Measurements from ENCODE around the gene ALS2CL.
A peak's percentile ranks its signal among the peaks of the same experiment; 100 is the strongest.
"Not testable (repeated sequence)": the region's sequence is repeated elsewhere in the genome, so short reads cannot be mapped to it uniquely, and the experiment has no call there.

ALS2CL gene

DNA sequence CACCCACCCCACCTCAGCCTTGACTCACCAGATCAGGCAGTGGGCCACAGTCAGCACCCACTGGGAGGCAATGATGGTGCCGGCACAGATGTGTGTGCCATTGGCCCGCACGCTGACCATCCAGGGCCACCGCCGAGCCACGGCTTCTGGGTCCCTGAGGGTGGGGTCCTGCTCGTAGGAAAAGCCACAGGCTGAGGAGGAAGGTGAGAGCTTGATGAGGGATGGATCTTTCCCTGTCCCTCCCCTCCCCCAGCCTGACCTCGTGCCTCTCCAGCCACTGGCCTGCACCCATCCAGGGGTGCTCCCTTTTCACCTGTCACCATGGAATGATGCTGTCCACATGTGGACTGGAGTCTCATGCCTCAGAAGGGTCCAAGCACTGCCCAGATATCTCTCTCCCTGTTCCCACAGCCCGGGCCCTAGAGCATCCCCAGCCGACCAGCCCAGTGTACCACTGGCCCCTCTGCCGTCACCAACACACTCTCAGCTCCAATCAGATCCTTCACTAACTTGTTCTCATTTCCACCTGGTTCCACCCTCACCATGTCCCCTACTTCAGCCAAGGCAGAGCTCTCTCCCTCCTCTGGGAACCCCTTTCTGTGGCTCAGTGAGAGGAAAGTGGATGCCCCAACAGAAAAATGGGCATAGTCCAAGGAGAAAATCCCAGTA, 22.2 kb upstream of the ALS2CL start:
- DNase-seq (ENCODE audit: low read depth in 2 of 2): no peak

DNA sequence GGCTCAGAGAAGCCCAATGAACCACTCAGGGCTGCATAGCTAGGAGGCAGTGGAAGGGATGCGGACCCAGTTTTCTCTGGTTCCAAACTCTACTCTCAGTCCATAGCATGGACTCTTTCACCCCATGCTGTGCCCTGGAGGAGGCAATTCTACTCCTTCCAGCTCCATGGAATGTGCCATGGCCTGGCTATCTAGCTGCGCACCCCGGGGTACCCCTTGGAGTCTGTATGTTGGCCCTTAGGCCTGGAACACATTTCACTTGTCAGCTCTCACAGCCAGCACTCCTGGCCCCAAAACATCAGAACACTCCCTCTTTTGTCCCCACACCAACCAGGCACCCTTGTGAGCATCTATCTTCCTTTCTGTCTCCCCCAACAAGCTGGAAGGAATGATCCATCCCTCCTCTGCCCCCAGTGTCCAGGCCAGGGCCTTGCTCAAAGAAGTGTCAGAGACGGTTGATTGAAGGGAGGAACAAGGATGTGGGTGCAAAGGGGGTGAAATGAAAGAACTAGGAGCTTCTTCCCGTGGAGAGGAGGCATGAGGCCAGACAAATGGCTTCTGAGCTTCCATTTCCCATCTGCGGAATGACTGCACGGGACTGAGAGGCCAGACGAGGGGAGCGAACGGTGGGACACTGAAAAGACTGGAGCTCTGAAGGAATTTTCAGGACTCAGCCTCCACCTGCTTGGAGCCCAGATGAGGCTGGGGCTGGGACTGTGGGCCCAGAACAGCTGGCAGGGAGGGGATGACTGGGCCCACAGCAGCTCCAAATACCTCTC, 21.4 kb upstream of the ALS2CL start:
- DNase-seq (ENCODE audit: low read depth in 2 of 2): no peak

DNA sequence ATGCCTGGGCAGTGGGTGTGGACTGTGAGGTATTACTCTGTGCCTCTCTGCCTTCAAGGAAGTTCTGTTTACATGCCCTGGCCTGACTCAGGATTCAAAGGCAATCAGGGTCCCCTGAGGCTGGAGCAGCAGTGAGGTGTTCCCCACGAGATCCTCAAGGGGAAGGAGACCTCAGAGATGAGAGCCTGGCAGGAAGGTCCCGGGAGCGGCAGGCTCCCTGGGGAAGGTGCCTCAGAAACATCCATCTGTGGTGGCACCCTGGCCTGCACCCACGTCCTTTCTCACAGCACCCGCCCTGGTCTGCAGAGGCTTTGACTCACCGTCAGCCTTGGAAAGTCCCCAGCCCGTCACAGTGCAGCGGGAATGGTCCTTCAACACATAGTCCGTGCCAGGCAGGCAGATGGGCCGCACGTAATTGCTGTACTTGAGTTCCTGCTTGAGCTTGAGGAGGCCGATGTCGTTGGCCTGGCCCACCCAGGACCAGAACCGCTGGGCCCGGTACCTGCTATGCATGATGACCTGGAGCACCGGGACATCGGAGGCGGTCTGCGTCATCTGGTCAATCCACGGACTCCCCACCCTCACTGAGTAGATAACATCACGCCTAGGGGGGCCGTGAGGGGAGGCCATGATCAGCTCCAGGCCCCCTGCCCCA, 20.5 kb upstream of the ALS2CL start:
- no peak for DNase-seq (ENCODE audit: low read depth in 2 of 2)

DNA sequence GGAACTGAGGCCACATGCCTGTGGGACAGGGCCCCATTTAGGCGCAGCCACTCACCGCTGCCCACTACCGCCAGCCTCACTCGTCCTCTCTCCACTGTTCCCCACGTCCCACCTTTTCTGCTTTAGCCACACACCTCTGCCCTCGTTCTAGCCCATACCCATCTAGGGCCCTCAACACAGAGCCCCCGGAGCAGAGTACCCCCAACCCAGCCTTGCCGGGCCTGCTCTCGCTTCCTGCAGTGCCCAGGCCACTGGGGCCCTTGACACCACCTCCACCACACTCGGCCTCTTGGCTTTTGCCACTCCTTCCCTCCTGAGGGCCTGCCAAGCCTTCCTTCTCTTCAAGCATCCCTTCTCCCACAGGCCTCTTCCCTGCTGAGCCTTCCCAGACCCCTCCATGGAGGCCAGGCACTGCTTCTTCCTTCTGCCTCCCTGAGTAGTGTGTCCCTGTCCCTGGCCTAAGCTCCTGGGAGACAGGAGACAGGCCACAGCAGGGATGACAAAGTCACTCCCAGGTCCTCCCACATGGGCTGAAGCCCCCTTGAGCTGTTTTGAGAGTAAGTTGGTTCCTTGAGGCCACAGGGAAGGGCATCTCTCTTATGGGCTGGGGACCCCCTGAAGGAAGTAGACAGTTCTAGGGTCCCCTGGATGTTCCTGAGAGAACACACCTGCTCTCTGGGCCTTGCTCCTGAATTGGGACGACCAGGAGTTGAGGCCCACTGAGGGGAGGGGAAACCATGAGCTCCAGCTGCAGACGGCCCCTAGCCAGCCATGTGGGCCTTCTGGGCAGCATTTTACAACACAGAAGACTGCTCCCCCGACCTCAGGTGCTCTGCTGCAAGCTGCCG, 19.8 kb upstream of the ALS2CL start:
- DNase-seq (ENCODE audit: low read depth in 2 of 2): no peak

DNA sequence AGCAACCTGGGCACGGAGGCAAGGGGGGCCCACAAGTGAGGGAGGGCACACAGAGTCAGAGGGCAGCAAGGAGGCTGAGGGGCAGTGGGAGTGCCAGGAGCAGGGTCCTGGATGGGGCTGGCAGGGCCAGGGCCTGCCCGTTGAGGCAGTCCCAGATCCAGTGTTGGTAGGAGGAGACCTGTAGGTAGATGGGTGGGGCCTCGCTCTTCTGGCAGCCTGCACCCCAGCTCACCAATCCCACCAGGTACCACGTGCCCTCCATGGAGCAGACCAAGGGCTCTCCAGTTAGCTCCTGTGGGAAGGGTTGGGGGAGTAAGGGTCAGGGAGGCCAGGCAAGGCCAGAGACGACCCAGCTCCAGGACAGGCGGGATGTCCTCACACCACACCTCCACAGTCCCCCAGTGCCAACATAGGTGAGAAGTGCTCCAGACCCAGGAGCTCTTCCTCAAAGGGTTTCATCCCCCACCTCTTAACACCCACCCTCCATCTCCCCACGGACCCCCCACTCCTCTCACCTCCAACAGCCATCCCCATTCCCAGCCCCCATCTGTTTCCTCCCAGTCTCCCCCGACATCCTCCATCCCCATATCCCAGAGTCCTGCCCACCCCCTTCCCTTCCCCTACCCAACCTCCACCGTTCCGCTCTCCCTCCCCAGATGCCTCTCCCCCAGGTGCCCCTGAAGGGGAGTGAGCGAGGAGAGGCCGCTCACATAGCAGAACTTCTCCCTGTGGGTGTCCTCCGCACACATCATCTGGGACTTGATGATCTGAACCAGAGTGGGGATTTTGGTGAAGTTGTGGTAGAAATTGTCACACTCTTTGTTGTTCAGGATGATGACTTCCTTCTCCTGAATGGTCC, 18.9 kb upstream of the ALS2CL start:
- no peak for DNase-seq (ENCODE audit: low read depth in 2 of 2)

DNA sequence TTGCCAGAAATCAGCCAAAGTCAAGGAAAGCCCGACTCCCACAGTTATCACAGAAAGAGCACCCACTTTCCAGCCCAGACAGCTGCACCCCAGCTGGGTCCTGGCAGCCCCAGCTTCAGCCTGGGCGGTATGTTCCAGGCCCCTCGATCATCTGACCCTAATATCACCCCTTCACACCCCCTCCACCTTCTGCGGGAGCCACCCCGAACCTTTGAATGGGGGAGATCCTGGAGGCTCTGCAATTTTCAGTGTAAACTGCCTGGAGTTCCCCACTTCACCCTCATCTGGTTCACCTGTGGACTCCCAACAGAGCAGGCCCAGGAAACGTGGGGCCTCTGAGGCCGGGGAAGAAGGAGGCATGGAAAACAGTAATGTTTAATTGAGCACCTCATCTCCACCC, 18.3 kb upstream of the ALS2CL start:
- no peak for DNase-seq (ENCODE audit: low read depth in 2 of 2)

DNA sequence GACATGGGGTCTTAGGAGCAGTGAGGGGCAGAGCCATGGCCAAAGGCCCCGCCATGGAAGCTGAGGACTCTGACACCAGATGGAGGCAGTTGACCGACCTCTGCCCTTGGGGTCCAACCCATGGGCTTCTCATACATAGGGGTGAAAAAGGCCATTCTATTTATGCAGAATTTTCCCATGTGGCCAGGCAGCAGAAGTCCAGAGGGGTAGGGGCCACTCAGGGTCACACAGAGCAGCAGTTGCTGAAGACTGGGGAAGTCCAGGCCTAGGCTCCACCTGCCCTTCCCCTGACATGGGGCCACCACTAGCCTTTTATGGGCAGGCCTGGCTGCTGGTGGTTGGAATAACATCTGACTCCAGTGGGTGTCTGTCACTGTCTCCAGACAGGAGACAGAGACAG, 17.8 kb upstream of the ALS2CL start:
- DNase-seq (ENCODE audit: low read depth in 2 of 2): no peak

DNA sequence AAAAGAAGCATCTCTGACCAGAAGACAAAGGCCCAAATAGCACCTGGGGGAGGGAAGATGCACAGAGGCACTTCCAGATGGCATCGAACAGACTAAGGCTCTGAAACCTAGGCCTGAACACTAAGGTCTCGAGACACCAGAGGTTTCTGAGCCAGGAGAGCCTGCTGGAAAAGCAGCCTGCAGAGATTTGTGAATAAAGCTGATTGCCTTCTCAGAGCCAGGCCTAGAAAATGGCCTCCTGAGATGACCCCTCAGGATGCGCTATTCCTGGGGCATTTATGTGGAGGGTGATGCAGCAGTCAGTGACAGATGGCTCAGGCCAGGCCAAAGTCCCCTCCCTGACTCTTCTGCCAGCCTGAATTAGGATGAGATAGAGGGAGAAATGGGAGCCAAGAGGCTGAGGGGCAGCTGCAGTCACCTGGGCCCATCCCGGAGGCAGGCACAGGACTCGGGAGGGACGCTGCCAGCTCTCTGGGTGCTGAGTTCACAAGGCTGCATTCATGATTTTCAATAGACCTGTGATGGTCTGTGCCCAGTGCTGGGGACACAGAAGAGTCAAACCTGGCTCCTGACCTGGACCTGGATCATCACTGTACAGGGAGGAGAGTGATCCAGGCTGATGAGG, 17.3 kb upstream of the ALS2CL start:
- no peak for DNase-seq (ENCODE audit: low read depth in 2 of 2)

DNA sequence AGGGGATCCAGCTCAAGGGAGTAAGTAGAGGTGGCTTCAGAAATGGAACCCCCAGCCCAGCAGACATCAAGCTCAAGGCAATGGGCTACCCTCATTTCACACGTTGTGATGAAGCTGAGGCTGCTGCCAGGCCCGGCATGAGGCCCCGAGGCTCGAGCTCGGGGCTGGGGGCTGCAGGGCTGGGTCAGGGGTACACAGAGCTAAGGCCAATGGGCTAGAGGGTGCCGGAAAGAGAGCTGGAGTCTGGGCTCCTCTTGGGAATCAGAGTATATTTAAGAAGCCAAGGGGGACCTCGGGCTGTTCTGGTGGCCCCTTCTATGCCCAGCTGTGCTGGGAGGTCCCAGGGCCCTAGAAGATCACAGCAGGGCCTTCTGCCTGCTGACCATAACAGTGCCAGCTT, 16.8 kb upstream of the ALS2CL start:
- DNase-seq (ENCODE audit: low read depth in 2 of 2): no peak

DNA sequence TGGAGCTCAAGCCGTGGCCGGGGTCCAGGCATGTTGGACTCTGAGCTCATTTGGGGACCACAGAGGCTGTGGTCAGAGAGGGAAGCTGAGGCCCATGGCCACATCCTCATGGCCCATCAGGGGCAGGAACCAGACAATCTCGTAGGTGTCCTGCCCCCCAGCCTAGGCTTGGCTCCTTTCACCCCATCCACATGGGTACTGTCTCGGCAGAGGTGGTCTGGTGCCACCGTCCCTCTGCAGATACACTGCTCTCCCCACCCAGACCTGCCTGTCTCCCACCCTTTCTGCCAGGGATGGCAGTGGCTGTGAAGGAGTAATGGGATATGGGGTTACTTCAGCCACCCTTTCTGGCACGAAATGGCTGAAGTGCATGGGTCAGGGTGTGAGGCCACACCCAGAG, 16.2 kb upstream of the ALS2CL start:
- no peak for DNase-seq (ENCODE audit: low read depth in 2 of 2)

DNA sequence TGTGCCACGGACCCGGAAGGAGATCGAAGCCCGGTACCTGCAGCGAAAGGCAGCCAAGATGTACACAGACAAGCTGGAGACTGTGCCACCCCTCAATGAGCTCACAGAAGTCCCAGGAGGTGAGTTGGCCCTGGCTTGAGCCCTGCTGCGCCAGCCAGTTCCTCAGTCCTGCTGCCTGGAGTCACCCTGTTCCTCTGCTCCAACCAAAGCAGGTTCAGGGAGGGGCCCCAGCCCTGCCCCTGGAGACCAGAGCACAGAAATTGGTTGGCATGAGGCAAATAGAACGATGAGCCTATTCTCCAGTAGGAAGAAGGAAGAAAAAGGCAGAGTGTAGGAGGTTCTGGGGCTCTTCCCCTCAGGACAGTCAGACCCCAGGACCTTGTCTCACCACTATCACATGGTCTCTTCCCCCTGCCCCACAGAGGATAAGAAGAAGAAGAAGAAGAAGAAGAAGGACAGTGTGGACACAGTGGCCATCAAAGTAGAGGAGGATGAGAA, 15.7 kb upstream of the ALS2CL start:
- DNase-seq (ENCODE audit: low read depth in 2 of 2): no peak

DNA sequence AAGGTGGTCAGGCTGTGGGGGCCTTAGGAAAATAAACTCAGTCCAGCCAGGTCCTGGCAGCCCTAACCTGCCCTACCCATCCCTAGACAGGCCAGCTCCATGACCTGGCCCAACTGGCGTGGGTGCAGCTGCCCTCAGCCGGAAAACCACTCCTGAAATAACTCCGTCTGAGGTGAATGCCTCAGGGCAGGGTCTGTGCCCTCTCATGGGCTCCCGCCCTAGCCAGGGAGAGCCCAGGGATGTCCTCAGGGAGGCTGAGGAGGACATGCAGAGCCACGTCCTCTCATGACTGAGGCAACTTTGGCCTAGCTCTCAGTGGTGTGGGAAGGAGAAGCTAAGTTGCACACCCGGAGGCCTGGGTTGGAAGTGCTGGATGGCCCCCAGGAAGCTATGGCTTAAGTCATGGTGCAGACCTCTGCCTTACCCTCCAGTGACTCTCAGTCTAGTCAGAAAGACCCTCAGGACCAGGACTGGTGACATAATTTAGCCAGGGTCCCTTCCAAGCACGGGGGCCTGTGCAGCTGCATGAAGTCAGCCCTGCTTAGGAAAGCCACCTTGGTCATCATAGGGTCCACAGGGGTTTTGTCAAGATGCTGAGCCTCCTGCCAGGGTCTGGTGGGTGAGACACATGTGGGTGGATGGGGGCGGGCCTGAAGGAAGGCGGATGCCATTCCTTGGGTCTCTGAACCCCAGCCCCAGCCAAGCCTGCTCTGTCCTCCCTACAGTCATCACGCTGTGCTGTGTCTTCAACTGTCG, 15.1 kb upstream of the ALS2CL start:
- no peak for DNase-seq (ENCODE audit: low read depth in 2 of 2)

DNA sequence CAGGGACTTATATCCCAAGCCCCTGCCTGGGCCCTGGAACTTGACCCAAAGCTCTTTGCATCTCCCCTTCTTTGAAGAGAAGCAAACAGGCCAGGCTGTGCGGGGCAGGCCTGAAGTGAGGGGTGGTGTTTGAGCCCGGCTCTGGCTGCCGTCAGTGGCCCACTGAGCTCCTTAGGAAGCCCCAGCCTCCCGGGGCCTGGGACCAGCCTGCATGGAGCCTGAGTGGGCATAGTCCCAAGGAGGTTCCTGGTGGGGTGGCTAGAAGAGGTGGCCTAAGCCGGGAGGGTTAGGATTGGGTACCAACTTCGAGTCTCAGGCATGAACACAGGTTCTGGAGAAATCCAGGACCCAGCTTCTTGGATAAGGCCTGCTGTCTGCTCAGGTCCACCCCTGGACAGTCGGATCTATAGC, 14.1 kb upstream of the ALS2CL start:
- DNase-seq (ENCODE audit: low read depth in 2 of 2): no peak

DNA sequence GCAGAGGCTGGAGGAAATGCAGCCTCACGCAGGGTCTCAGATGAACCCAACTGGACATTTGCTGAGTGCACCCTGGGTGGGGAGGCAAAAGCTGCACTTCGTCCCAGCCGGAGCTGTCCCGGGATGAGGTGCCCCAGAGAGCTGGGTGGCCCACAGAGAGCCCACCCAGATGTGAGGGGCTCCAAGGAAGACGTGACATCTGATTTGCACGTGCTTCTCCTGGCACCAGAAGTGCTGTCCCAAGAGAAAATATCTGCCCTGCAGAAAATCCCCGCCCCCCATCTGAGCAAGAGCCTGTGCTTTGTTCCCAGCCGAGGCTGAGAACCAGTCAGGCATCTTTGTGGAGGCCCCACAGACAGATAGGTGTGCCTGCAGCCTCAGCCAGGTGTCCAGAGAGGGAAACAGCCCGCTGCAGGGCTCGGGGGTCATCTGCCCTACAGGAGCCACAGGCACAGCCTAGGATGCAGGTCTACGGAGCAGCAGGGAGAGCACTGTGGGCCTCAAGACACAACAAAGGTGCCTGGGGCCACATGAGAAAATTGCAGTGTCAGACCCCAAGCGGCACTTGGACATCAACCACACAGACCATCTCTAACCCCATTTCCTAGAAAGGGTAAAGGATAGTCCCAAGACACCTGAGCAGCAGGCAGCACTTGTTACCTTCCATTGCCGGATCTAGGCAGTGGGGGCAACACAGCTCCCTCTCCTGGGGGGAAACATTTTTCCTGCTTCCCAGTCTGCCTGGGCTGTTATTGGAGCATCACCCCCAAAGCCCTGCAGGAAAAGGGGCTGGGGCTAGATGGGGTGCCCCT, 13.5 kb upstream of the ALS2CL start:
- no peak for DNase-seq (ENCODE audit: low read depth in 2 of 2)

DNA sequence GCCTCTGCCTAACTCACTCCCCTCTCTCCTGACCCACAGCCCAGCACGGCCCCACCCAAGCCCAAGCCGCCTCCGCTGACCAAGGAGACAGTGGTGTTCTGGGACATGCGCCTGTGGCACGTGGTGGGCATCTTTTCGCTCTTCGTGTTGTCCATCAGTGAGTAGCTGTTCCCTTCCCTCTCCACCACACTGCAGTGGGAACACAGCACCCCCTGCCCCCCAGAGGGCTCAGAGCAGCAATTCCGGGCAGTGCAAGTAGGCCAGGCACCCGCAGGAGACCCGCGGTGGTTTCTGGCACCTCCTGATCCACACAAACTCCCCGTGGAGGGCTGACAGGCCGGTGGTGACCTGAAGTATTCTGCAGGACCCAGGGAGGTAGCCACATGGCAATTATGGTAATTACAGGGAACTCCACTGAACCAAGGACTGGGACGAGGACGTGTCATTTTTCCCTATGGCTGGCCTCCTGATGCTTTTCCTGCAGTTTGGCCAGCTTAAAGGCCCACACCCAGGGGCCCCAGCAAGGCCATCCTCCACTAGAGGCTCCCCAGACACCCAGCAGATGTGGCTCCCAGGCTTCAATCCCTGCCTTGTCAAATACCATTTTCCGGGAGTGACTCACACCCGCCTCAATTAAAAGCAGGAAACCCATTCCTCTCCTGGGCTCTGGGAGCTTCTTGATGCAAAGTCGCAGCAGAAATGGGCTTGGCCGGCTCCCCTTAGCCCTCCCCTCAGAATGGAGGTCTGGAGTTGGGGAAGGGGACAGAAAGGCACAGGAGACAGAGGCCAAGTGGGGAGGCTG, 12.5 kb upstream of the ALS2CL start:
- DNase-seq (ENCODE audit: low read depth in 2 of 2): peak; percentile 70 to 75

DNA sequence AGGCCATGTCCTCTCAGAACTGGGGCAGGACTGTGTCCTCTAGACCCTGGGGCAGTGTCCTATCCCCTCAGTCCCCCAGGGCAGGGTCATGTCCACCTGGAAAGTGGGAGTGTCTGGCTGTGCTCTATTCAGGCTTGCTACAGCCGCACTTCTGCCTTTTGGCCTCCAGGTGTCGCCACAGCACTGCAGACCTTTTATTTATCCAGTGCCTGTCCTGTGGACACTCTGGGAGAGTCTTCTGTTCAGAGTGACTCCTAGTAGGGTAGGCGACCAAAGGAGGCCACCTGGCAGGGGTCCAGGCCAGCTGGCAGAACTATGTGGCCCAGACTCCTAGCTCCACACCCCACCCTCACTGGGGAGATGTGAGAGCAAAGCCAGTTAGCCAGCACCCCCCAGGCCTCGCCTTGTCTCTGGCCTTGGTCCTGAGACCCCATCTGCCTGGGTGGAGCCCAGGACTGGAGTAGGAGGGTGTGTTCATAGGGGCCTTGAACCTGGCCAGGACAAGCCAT, 11.6 kb upstream of the ALS2CL start:
- peak; percentile 36 to 39 for DNase-seq (ENCODE audit: low read depth in 2 of 2)

DNA sequence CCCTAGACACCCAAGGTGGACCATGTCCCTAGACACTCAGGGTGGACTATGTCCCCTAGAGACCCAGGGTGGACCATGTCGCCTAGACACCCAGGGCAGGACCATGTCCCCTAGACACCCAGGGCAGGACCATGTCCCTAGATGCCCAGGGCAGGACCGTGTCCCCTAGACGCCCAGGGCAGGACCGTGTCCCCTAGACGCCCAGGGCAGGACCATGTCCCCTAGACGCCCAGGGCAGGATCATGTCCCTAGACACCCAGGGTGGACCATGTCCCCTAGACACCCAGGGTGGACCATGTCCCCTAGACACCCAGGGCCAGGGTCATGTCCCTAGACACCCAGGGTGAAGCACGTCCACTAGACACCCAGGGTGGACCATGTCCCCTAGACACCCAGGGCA, 10.9 kb upstream of the ALS2CL start:
- not testable (repeated sequence) for DNase-seq (ENCODE audit: low read depth in 2 of 2)

DNA sequence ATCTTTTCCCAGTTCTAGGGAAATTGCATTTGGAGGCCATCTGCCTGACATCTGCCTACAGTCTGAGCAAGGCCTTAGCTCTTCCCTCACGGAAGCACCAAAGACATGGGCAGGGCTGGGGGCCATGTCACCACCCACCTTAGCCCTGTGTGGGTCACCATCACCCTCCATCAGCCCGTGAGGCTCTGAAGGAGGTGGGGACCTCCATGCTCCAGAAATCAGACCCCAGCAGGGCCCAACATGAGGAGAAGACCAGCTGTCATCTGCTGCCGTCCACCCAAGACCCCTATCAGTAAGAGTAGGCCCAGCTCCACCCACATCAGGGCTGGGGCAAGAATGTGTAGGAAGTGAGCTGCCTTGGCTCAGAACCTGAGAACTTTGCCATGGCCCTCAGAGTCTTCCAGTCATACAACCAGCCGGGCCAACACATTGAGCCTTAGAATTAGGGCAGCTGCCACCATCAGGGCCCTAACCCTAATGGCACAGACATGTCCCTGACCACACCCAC, 9.6 kb upstream of the ALS2CL start:
- no peak for DNase-seq (ENCODE audit: low read depth in 2 of 2)
